HepG2 (cell line): Measurements from ENCODE around the gene RAB35.

Experiments
- EP300 ChIP-seq, 3 experiments: sonication (generic) in 1 of 3; formaldehyde crosslinking in 1 of 3; IDR thresholded peaks; 2 replicates each; pipeline versions ENCODE4 v1.5.1 to v1.6.1; 2011 to 2020; ENCODE audit warnings: low read depth in 2 of 3, low read length in 2 of 3, borderline replicate concordance in 1 of 3, improper control_type of control experiment in 1 of 3, mild to moderate bottlenecking in 1 of 3, missing genetic modification reagents in 1 of 3, moderate library complexity in 1 of 3
- FOSL1 ChIP-seq: sonication (generic); formaldehyde crosslinking; IDR thresholded peaks from 2 replicates; pipeline ENCODE4 v1.9.0; 2021; ENCODE audit warnings: missing genetic modification reagents, borderline replicate concordance
- TCF12 ChIP-seq, 2 experiments: fragments of 450-650 bp in 1 of 2; sonication (generic) in 1 of 2; formaldehyde crosslinking in 1 of 2; IDR thresholded peaks; 2 replicates each; pipeline versions ENCODE4 v1.6.1 to v1.8.0; 2017 to 2022; ENCODE audit warnings: antibody characterized with exemption in 1 of 2, mild to moderate bottlenecking in 1 of 2, missing genetic modification reagents in 1 of 2, moderate library complexity in 1 of 2

- TF ChIP-seq FOSL1, result no peak
- no peak for TF ChIP-seq TCF12 (IDR thresholded peaks at IDR 0.05)
- no peak for TF ChIP-seq TCF12 (CRISPR knock-in tag; IDR thresholded peaks at IDR 0.05)
- TF ChIP-seq EP300 (IDR thresholded peaks at IDR 0.05; ENCODE audit: low read depth in 2 of 2, low read length in 2 of 2), result no peak
- no peak for TF ChIP-seq EP300 (CRISPR knock-in tag; IDR thresholded peaks at IDR 0.05; ENCODE audit: borderline replicate concordance)
These were observed 27.4 kb downstream of the RAB35 start for GRCh38 chr12:120089105-120089504.
